ENCODE data around the gene HBEGF.

- TF ChIP-seq ELF4 (IDR thresholded peaks at IDR 0.05): no peak
- TF ChIP-seq HDGF (IDR thresholded peaks at IDR 0.05; ENCODE audit: borderline replicate concordance): no peak
- TF ChIP-seq SP1 (IDR thresholded peaks at IDR 0.05): no peak
- no peak for TF ChIP-seq ARNT (IDR thresholded peaks at IDR 0.05)
These were observed 36.5 kb upstream of the HBEGF start for GRCh38 chr5:140382866-140383265.
